Endometrial microvascular endothelial cells (primary cell): ENCODE measurements around the gene RRAGD. TPM values are rescaled to one million over a fixed set of nuclear protein-coding genes. Genes with fewer than 3 reads are reported as not detected.

ENCODE experiments used
- in situ Hi-C: cut with HindIII; loops from 2 replicates; pipeline ENCODE4 v1.10.0; 2017; ENCODE audit warnings: low sequenced_read_pairs, low pct_unique_long_range_greater_than_20kb; ENCODE audit errors: inconsistent ontology term
- total RNA-seq: library from RNA; depleted of rRNA; stranded (reverse); fragments of >200 nt; gene quantifications from one replicate; pipeline ENCODE4 v1.2.3, GENCODE V29; 2015; ENCODE audit errors: inconsistent ontology term

The RRAGD gene
- total RNA-seq = not detected

DNA sequence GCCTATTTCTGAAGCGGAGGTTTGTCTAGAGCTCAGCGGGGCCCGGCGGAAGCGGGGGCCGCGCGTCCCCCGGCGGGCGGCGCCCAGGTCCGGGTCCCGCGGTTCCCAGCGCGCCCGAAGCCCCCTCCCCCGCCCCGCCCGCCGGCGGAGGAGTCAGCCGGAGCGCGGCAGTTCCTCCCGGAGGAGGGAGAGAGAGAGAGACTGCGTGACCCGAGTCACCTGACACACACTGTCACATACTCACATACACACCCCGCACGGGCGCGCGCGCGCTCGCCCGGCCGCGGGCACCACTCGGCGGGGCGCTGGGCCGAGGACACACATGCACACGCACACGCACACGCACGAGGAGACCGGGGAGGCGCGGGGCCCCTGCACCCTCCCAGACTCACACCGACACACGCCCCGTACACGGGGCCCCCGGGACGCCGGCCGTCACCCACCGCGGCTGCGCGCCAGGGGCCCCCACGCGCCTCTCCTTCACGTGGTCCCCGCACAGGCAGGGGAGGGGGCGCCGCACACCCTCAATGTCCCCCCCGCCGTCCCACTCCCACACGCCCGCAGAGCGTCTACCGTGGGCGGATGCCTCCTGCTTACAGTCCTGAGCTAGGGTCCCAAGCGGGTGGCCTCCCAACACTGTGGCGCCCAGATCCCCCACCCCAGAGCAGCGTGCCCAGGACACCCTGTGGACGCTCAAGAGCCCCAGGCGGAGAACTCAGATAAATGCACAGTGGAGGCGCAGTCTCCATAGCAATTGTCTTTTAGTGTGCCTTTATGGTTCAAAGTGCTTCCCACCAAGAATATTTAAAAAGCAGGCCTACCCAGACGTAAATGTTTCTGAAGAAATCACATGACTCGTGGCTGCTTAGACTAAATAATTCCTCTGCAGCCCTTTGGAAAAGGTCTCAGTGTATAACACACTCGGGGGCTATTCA lies at the start of gene RRAGD:
Gene RRAGD (minus strand): TSS at position 203 of the 935 bp plus-strand sequence. CDS start 280 bp downstream, outside the sequence.
- in situ Hi-C loops = no loop called here

GRCh38 chr6:89460713-89461112 lies 48.6 kb upstream of the RRAGD start:
- in situ Hi-C loops = no loop called here

- in situ Hi-C loops = no loop called here
These were observed 47.4 kb upstream of the RRAGD start for GRCh38 chr6:89459501-89459900.

- in situ Hi-C loops = no loop called here
These were observed 46.6 kb upstream of the RRAGD start for GRCh38 chr6:89458704-89459103.

DNA sequence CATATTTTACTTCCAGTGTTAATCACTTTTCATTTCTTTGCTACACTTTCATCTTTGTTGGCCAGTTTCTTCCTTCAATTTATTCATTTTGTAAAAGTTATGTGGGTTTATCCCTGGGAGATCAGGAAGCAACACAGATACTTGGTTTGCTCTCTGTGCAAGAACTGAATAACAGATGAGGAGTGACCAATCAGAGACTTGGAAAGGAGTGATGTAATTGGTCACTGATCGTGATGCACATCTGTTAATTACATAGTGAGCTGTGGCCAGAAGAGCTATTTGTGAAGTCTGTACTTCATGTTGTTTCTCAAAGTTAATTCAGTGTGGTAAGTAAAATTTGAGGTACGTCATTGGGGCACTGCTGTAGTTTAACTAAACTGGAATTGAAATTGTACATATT lies 42.2 kb upstream of the RRAGD start:
- in situ Hi-C loops = no loop called here

- in situ Hi-C loops = no loop called here
These were observed 40.2 kb upstream of the RRAGD start for GRCh38 chr6:89452281-89452680.

- in situ Hi-C loops = no loop called here
These were observed 37.1 kb upstream of the RRAGD start for GRCh38 chr6:89449193-89449592.

GRCh38 chr6:89443658-89444057 lies 31.6 kb upstream of the RRAGD start:
- in situ Hi-C loops = no loop called here

DNA sequence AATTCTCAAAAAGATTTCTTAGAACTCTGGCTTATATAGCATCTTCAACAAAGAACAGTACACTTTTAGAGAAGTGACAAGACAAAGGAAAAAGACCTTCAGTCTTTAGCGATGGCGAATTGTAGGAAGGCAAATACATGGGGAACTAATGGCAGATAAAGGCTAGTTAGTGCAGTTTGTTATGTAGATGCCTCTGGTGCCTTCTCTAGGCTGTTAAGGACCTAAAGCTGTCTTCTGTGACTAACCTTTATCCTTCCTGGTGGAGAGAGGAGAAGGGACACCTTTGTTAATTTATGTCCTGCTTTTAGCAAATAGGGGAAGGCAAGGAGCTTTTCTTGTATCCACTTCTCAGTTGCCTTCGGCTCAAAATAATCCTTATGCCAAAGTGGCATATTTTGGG lies 28.1 kb upstream of the RRAGD start:
- in situ Hi-C loops = no loop called here

DNA sequence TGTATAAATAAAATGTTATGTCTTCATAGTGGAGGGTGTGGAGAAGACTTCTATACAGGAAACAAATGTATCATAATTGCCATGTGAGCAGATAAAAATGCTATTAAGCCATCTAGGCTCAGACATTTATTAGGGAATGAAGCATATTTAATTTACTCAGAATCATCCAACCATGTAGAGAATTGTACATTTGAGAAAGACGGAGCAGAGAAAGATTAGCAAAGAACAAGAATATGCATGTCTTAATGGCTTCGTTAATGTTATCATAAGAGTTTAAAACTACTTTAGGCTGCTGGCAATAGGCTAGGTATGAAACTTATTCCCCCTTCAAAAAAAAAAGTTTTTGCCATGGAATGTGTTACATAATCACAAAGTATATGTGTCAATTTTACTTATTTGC lies 26.9 kb upstream of the RRAGD start:
- in situ Hi-C loops = no loop called here

- in situ Hi-C loops = no loop called here
These were observed 26.2 kb upstream of the RRAGD start for GRCh38 chr6:89438248-89438647.

DNA sequence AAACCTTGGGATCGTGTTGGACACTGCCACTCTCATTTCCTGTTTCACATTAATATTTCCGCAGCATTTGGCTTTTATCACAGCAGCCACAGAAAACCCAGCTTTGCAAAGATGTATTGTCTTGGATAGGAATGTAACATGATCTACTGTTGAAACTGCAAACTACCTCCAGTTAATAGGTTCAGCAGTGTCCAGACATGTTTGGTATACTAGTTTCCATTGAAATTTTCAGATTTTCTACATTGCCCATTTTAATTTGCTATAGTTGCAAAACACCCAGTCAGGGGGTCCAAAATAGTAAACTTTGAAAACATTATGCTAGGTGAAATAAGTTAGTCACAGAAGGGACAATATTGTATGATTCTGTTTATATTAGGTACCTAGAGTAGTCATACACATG lies 24.2 kb upstream of the RRAGD start:
- in situ Hi-C loops = no loop called here

- in situ Hi-C loops = no loop called here
These were observed 22.9 kb upstream of the RRAGD start for GRCh38 chr6:89434954-89435353.

DNA sequence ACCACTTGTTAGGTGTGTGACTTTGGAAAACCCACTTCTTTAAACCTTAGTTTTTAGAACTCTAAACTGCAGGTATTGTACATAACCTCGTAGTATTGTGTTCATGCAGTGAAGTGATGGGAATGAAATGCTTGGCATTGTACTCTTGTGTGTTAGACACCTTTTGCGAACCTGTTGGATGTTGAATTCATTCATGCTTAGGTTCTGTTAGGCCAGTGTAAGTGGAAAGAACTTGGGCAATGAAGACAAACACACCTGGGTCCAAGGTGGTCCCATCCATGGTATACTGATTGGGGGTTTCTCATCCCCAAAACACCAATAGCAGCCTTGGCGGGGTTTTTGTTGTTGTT lies 22.1 kb upstream of the RRAGD start:
- in situ Hi-C loops = no loop called here

DNA sequence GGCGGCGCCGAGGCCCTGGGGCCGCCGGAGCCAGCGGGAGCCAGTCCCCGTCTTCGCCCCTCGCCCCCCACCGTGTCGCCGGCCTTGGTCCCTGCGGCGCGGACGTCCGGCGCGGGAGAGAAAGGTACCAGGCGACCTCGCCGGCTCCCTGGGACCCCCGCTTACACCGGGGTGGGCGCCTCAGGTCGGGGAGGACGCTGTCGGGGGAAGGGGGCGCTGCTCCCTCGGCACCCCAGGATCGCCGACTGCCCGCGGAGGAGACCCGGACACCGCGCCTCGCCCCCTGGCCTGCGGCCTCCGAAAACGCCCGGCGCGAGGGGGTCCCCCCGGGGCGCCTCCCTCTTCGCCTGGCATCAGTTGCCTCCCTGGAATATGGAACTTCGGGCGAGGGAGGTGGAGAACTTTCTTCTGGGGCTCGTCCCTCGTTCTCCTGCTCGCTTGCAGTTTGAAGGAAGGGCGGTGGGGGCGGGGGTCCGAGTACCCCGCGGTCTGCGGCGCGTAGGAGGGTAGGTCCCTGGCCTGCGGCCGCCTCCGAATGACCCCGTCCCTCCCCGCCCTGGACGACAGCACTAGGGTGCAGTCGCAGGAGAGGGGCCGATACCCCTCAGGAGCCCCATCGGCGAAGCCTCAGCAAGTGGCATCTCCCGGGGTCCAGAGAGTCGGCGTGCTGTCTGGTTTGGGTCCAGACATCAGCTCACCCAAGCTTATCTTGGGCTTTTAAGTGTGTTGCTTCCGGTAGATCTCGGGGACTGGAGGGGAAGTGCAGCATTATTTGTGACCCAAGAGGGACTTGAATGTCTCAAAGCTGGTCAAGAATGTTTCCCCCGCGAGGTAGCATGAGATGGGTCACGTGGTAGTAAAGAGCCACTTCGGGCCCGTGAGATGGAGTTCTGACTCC lies 21.4 kb upstream of the RRAGD start:
- in situ Hi-C loops = no loop called here

- in situ Hi-C loops = no loop called here
These were observed 20.8 kb upstream of the RRAGD start, which contains the start of gene ANKRD6 for GRCh38 chr6:89432875-89433251. Gene ANKRD6, plus strand, starts transcription at chr6:89433152. Its CDS starts 133,825 bp downstream, at chr6:89566977.

DNA sequence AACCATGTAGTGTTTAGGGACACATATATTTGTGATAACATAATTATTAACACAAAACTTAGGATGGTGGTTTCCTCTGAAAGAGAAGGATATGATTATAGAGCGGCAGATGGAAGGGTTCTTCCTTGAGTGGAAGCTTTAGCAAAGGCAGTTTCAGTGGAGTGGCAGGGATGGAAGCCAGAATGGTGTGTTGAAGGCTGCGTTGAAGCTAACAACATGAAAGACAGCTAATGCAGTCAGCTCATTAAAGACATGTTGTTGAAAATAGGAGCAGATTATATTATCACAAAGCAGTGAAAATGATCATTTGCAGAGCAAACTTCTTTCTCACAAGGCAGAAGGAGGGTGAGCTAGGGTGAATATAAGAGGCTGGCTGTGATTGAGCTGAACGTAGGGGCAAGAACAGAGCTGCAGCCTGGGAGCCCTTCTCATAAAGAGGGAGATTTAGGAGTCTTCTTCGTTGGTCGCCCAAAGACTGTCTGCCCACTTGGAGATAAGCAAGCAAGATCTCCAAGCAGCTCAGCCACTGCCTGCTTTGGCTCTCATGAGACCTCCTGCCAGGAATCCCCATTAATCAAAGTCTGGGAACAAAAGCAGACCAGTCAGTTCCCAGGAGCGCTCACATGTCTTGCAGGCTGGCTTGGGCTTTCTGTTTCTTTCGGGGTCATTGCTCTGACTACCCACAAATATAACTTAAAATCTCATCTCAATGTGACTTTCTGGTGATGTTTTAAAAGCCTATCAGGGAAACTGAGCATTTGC lies 18.3 kb upstream of the RRAGD start:
- in situ Hi-C loops = no loop called here

- in situ Hi-C loops = no loop called here
These were observed 4.7 kb upstream of the RRAGD start for GRCh38 chr6:89416796-89417195.

- in situ Hi-C loops = no loop called here
These were observed 3.1 kb upstream of the RRAGD start for GRCh38 chr6:89415185-89415584.
